NCI-H446 (cell line): ENCODE measurements around the gene TRIL.

Source experiments
- DNase-seq, 2 experiments: peaks; one replicate each; lab custom pipeline; 2025; lab: John Stamatoyannopoulos, UW

Gene TRIL, protein sequence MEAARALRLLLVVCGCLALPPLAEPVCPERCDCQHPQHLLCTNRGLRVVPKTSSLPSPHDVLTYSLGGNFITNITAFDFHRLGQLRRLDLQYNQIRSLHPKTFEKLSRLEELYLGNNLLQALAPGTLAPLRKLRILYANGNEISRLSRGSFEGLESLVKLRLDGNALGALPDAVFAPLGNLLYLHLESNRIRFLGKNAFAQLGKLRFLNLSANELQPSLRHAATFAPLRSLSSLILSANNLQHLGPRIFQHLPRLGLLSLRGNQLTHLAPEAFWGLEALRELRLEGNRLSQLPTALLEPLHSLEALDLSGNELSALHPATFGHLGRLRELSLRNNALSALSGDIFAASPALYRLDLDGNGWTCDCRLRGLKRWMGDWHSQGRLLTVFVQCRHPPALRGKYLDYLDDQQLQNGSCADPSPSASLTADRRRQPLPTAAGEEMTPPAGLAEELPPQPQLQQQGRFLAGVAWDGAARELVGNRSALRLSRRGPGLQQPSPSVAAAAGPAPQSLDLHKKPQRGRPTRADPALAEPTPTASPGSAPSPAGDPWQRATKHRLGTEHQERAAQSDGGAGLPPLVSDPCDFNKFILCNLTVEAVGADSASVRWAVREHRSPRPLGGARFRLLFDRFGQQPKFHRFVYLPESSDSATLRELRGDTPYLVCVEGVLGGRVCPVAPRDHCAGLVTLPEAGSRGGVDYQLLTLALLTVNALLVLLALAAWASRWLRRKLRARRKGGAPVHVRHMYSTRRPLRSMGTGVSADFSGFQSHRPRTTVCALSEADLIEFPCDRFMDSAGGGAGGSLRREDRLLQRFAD

DNA sequence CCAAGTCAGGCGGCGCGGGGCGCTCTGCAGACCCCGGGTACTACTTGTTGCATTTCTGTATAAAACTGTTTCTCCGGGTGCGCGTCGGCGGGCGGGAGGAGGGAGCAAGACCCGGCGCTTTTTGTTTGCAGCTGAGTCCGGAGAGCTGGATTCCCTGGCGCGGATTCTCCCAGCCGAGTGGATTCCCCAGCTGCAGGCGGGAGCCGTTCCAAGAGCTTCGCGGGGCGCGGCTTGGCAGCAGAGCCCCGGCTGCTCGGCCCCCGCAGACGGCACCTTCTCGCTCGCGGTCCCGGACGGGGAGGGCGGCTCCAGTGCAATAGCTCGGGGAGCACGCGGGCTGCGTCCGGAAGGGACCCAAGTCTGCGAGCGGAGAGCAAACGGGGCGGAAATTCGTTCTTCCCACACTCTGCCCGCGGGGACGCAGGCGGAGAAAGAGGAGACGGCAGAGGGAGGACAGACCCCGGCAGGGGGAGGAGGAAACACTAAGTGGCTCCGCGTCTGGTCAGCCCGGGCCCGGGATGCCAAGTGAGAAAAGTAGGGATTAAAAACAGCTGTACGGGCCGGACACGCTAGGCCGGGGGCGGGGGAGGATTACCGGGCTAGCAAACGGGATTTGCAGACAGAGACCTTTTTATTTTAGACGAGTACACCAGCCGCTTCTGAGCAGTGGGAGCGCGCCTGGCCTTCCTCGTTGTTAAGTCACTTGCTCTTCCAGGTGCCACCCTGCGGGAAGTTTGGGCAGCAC is at the start of gene TRIL:
TRIL (minus strand) TSS at position 96 of the 745 bp plus-strand sequence. CDS start 284 bp downstream, outside the sequence.
- no peak for DNase-seq

DNA sequence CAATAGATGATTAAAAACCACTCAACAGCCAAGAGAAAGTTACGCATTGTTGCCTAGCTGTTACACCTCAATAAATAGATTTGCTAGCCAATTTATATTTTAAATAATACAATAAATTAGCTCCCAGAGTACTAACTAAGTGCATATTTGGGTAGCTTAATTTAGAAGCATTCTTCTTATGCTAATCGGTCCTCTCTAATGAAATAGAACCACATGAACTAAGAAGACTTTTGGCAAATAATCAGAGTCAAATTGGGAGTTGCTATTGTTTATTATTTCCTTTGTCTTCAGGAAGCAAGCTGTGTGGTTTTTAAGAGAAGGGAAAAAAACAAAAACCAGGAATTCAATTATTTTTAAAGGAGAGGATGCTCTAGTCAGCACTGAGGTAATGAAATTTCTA is 49.0 kb upstream of the TRIL start:
- DNase-seq, result no peak

DNA sequence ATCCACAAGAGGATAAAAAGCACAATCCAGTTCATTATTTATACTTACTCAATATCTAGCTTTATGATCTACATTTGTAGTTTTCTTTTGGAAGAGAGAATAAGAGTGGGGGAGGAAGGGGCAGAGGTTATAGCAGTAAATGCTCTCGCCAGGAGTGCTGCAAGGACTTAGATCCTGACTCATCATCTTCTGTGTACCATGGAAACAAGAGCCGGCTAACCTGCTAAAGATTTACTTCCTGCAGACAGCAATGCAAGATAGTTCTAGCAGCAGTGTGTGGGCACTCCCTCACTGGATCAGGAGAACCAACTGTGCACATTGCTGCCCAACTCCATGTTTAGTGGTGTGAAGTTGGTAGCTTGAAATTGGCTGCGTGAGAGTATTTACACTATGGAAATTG is 47.7 kb upstream of the TRIL start:
- no peak for DNase-seq

DNA sequence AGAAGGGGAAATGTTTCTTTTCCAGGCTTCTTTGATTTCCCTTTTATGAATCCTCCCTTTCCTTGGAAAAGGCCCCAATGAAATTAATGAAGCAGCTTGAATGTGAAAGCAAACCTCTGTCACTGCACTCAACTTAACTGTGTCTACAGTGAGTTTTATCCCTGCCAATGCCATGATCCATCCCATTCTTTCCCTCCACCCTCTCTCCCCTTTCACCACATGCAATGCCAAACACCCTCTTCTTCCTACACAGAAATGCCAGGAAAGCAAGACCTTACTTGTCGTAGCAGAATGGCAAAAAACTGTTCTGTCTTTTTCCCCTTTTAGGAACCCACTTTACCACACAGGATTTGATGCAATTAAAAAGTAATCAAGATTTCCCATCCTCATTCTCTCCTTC is 47.3 kb upstream of the TRIL start:
- no peak for DNase-seq

DNA sequence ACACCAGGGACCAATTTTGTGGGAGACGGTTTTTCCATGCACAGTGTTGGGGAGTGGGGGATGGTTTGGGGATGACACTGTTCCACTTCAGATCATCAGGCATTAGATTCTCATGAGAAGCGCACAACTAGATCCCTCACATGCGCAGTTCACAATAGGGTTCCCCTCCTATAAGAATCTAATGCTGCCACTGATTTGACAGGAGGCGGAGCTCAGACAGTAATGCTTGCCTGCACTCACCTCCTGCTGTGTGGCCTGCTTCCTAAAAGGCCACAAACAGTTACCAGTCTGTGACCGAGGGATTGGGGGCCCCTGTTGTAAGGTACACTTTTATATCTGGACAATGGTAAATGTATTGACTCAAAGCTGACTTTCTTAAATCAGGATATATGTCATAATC is 45.6 kb upstream of the TRIL start:
- DNase-seq, result no peak

DNA sequence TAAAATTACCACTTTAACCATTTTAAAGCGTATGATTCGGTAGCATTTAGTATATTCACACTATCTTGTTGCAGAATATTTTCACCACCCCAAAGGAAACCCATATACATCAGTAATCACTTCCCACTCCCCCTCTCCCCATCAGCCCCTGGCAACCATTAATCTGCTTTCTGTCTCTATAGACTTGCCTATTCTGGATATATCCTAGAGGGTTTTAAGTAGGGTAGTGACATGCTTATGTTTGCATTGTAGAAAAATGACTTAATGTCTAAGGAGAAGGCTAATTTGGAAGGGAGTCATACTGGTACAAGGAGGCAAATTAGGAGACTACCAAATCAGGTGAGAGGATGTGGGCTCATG is 42.6 kb upstream of the TRIL start:
- DNase-seq, result no peak

DNA sequence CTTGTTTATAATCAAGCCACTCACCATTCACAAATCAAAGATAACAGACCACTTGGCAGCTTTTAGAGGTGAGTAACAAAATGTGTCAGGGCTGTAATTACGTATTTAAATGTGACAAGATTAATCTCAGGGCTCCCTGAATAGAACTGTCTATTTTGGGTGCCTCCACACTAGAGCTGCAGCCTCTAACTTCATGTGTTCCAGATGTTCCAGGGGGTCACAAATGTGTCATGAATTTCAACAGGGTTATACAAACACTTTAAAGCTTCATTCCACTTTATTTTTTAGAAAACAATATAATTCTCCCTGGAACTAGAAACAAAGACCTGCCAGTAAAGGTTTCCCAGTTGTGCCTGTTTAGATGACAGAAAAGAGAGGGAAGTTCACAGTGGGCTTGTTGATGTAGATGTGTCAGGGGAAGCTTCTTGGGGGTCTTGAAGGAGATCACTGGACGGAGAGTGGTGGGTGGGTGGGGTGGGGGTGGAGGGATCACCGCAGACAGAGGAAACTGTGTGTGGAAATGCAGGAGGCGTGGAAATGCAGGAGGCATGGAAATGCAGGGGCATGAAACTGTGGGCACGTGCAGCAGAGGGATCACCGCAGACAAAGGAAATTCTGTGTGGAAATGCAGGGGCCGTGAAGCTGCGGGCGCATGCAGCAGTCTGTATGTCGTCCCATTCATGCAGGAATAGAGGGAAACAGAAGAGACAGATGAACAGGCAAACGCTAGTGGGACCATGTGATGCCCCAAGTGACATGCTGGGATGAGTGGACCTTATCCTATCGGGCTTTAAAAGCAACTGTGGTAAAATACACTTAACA is 42.0 kb upstream of the TRIL start:
- no peak for DNase-seq

DNA sequence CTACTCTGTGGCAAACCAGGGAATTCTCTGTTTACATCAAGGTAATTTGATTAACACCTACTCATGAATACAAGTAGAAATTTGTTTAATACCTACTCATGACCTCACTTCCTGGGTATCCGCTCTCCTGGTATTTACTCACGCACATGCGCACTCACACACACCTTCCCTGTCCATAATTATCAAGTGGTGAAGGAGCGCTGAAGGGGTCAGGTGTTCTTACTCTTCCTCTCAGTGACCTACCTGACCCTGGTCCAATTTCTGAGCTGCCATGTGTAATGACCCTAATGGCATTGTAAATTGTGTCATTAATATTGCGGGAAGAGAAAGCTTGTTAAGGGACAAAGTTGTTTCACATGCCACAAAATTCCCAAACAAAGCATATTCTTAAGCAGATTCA is 41.3 kb upstream of the TRIL start:
- DNase-seq, result no peak

DNA sequence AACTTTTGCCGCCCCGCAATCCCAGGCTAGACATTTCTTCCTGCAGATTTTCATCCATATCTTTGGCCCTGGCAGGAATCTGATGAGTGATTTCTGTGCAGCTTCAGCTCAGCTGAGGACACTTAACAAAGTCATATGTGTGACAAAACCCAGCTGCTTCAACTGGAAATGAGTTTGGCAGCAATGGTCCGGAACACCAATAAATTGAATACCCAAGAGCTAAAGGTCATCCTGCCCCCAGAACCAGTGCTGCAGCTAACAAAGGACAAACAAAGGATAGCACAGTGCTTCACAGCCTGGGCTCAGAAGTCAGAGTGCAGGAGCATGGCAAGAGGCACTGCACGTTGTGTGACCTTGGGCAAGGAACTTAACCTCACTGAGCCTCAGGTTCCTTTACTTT is 40.0 kb upstream of the TRIL start:
- no peak for DNase-seq

DNA sequence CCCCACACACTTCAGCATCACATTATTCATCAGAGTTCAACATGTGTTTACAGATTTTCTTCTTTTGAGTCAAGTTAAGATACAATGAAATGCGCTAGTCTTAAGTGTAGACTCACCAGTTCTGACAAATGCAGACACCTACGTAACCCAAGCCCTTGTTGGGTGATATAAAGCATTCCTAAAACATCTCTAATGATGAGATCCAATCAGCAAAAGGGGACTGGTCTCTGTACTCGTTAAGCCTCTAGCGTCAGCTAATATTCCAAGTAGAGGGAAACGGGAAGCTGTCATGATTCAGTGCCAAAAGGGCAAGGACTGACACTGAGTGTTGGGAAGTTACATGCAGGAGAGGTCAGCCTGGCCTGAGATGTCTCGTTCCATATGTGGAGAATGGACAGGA is 38.7 kb upstream of the TRIL start:
- DNase-seq, result no peak

DNA sequence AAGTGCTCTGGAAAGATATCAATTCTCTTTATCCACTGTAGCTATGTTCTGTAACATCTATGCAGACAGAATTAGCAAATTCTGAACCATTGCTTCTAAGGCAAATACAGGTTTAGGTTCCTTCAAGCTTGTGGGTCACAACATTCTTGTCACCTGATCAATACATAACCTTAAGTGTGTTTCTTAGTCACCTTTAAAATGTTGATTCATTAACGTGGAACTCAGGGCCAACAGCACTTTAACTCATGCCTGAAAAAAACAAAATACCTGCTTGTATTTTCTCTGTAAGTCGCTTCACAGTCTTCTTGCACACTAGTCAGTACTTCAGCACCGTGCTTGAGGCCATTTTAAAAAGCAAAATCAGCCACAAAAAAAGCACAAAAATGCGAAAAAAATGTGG is 35.2 kb upstream of the TRIL start:
- no peak for DNase-seq

DNA sequence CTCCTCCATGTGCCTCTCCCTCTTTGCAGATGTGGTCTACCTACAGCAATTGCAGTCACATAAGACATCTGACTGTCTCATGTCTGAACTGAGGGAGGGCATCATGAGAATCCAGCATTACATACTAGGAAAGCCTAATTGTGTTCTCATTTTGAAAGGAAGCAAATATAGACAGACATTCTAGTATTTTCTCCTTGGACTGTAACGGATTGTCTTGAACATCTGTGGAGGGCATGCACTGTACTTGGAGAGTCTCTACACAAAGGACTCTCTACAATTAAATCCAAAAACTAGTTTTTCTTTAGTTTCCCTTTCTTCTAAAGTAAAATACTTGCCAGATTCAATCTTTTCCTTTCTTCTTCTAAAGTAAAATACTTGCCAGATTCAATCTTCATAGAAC is 34.7 kb upstream of the TRIL start:
- DNase-seq, result no peak

DNA sequence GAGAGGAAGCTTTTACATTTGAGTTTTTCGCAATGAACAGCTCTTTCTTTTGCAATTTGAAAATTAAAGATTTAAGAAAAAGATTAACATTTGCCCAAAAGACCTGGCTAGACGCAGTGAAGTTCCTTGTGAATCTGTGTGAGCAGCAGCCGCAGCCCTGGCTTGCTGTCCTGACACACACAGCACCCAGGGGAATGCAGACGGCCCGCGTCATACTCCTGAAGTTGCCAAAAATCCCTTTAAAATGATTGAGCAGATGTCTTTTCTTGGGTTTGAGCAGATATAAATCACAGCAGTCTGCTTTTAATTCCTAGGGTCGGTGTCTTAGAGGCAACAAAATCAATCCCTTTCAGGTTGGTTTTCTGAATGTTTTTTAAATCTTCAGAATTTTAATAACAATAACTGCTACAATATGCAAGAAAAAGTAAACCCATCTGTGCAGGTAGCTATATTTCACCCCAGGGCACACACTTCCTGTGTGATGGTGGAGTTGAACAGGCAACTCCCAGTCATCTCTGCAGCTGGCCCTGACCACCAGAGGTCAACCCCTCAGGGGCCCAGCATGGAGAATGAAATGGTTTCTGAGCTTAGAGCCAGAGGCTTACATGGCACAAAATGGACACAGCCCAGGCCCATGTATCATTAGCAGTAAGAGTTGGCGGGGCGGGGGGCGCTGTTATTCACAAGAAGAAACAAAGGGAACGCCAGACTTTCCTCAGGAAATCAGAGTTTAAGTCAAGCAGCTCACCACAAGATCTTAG is 32.2 kb upstream of the TRIL start:
- DNase-seq, result peak in 1 of 2 experiments; percentile 6

DNA sequence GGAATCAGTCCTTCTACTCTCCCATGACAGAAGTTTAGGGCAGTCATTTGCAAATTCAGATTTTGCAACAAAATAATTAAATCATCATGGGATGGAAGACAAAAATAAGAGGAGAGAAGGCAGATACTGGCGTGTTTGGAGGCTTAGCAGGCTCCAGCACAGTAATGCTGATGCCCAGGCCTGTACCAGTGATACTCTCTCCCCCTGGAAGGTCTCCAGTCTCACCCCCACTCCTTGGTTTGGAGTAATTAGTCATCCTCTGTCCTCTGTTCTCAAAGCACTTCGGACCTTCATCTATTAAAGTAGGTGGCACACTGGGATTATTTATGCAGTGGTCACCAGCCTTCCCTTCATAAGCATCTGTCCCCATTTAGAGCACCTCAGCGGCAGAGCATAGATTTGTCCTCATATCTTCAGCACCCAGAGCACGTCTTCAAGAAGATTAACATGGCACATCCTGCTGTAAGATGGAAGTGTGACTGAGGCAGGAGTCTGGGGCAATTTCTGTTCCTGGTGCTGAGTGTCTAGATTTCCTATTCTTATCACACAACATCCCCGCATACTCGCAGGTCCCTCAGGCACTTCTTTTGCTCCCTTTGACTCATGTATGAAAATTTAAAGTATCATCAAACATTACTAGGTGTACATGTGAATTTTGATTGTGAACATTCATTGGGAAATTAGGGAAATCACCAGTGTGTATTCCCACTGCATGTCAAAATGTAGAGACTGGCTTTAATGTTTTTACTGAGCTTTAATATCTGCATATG is 31.3 kb upstream of the TRIL start:
- DNase-seq, result no peak

DNA sequence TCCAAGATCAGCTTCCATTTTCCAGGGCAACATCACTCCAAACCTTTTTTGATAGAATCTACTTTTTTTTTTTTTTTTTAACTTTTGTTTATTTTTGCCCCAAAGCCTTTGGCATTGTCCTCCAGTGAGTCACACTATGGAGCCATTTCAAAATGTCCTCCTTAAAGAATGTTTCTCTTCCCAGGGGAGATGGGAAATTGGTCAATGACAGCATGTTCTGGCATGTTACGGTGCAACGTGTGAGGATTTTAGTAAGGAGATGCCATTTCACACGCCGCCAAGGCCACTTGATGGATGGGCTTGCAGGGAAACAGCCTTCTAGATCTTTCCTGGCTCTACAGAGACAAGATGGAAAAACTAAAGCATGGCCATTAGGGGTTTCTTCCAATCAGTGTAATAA is 30.7 kb upstream of the TRIL start:
- no peak for DNase-seq

DNA sequence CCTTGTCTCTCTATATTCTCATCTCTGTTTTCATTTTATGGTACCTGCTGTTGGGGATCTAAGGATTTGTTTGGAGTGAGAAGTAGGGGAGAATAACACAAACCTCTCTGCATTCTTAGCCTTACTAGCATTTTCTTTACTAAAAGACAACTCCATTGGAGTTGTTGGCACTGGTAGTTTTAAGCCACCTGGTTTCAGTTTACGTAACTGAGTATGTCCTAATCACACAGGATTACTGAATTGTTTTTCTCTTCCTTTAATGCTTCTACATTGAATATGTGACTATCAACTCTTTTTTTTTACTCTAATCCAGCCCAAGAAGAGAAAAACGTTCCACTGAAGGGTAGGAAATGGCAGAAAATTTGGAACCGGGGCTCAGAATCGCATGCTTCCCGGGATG is 30.0 kb upstream of the TRIL start:
- no peak for DNase-seq

DNA sequence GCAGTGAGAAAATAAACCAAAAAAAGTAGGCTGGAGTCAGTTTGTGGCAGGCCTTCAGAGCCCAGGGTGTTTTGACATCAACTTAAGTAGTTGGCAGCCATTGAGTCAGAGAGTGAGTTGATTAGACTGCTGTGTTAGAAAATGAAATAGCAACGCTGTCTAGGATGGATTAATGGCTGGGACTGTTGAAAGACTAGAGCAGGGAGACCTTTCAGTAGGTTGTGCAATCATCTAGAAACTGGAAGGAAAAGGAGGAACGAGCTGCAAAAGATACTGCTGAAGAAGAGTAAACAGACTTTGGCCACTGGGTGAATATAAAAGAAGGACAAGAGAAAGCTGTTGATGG is 28.6 kb upstream of the TRIL start:
- DNase-seq, result no peak

DNA sequence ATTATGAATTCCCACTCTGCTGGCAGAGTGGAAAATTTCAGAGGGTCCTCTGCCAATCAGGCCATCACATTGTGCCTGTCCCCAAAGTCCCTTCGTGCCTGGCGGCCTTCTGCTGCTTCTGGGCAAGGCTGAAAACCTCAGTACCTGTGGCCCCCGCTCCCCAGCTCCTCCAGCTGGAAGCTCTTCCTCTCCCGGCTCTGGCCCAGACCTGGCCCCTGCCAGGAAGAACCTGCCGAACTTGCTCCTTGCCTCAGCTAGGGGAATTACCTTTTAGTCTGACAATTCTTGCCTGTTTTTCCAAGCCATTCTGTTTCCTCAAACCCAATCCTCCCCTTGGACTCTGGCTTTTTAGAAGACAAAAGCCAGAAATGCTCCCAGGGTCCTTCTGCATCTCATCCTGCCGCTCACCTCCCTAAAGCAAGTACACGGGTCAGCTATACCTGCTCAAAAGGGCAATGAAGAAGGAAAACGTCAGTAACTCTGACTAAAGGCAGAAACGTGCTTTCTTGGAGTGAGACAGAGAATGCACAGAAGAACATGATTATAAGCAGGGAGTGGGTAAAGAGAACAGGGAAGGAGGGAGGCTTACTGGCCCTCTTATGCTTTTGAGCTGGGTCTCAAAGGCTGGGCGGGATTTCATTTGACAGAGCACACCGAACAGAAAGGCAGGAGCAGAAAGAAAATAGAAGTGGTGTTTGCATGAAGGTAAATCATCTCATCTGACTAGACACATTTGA is 28.1 kb upstream of the TRIL start:
- DNase-seq, result no peak

DNA sequence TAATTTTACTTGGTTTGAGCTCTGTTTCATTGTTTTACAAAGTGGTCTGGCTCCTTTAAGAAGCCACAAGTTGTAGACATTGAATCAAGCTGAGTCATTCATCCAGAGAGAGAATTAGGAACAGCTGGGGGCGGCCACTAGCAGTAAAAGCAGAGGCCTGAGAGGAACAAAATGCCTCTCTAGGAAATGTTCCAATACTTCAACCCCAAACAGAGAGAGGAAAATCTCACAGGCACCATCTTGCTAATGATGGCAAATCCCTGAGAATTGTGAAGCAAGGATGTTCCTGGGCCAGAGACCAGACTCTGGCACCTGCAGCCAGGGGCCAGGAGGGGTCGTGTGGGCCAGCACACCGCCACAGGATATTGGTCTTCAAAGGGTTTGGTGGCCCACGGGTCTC is 26.5 kb upstream of the TRIL start:
- DNase-seq, result no peak

DNA sequence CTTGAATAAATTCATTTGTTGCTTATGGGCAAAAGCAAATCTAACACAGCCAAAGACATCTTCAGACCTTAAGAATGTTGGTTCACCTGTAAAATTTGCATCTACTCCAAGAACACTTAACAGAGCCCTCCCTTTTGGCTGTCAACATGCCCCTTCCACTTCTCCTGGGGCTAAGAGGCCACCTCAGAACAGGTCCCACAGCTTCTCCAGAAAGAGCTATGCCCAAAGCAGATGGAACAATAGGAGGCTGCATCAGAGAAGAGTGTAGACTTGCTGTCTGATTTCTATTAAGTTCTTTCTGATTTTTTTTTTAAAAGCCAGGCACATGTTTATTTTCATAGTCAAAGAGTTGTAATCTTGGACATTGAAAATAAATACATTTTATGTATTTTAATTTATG is 26.1 kb upstream of the TRIL start:
- DNase-seq, result no peak
